ENCODE measurements around the gene NRXN3.

DNA sequence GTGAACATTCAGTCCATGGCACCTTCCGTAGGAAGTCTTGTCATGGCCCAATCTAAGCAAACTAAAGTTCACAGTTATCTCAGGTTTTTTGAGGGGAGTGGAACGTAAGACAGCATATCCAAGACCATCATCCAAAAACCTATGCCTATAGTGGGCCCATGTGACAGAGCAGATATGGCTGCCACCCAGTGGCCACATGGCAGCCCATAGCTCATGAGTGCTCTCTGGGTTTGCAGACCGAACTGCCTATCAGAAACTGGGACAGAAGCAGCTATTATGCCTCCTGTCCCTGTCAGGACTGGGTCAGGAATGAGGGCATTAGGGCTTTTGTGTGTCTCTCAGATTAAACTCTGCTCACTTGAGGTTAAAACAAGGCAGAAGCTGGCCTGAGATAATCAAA lies 503.7 kb downstream of the NRXN3 start:
- no peak for TF ChIP-seq CTCF (IDR thresholded peaks at IDR 0.05 in 4 of 5, conservative IDR thresholded peaks at IDR 0.05 in 1 of 5)
- TF ChIP-seq POLR2A (IDR thresholded peaks at IDR 0.05): no peak
